Breast epithelium (tissue), 4 donors: ENCODE measurements around the gene COPS2. TPM values are rescaled to one million over a fixed set of nuclear protein-coding genes. Genes with fewer than 3 reads are reported as not detected.

Source experiments
- DNase-seq, 2 donors: peaks; one replicate each; pipeline ENCODE4 v3.0.0-alpha.2; 2019; ENCODE audit warnings: low spot score in 2 of 2
- H3K27ac ChIP-seq, 2 donors: fragments of 200-600 bp; sonication (generic) in 1 of 2; one replicate each; pipeline ENCODE4 v1.5.1; 2016 to 2019; ENCODE audit warnings: mild to moderate bottlenecking in 1 of 2
- H3K27me3 ChIP-seq, 2 donors: fragments of 200-600 bp; sonication (generic) in 1 of 2; one replicate each; pipeline versions ENCODE4 v1.5.1 to v1.6.0; 2017 to 2019; ENCODE audit warnings: control low read depth in 1 of 2, mild to moderate bottlenecking in 1 of 2
- H3K36me3 ChIP-seq: fragments of 200-600 bp; one replicate; pipeline ENCODE4 v1.5.1; 2019
- H3K4me1 ChIP-seq, 2 donors: fragments of 200-600 bp; sonication (generic); one replicate each; pipeline ENCODE4 v1.5.1; 2016 to 2019; ENCODE audit warnings: control low read depth in 1 of 2
- H3K4me3 ChIP-seq, 3 donors: fragments of 200-600 bp; sonication (generic); 1 replicate in 2 of 3; 2 replicates in 1 of 3; pipeline ENCODE4 v1.5.1; 2016 to 2019; ENCODE audit warnings: mild to moderate bottlenecking in 3 of 3, moderate library complexity in 2 of 3
- H3K9me3 ChIP-seq, 2 donors: fragments of 200-600 bp; sonication (generic) in 1 of 2; one replicate each; pipeline ENCODE4 v1.5.1; 2016 to 2019; ENCODE audit warnings: control low read depth in 1 of 2
- CTCF ChIP-seq, 3 donors: fragments of 450-650 bp; IDR thresholded peaks; one replicate each; pipeline ENCODE4 v1.5.1; 2016 to 2017; ENCODE audit warnings: antibody characterized with exemption in 3 of 3, mild to moderate bottlenecking in 3 of 3, moderate library complexity in 3 of 3
- POLR2A ChIP-seq: fragments of 450-650 bp; IDR thresholded peaks from one replicate; pipeline ENCODE4 v1.6.1; 2016; ENCODE audit warnings: antibody characterized with exemption, mild to moderate bottlenecking, moderate library complexity
- POLR2AphosphoS5 ChIP-seq, 3 donors: sonication (generic); formaldehyde crosslinking; IDR thresholded peaks; one replicate each; pipeline ENCODE4 v1.6.1; 2017; ENCODE audit warnings: antibody characterized with exemption in 3 of 3
- intact Hi-C: fragments of 100-400 bp; cut with DNase I; formaldehyde crosslinking; loops from one replicate; pipeline ENCODE4 v1.15.1; 2023; ENCODE audit warnings: low total_unique reads
- total RNA-seq, 3 donors: library from RNA; depleted of rRNA; stranded (reverse); fragments of >200 nt; gene quantifications; one replicate each; pipeline ENCODE4 v1.1.0, GENCODE V29; 2016

The COPS2 gene
- total RNA-seq, 3 donors from 2014 or later, result 59.3 to 96.8 (median 75.5) TPM

GRCh38 chr15:49169880-49170597 is 14.6 kb upstream of the COPS2 start, which contains the start of gene GALK2:
GALK2 (plus strand) TSS chr15:49170247; CDS start chr15:49170323, 76 bp downstream.
- peak in 2 of 3 donors; percentile 50 to 78 for TF ChIP-seq POLR2AphosphoS5 (IDR thresholded peaks at IDR 0.05)
- no peak for TF ChIP-seq POLR2A
- intact Hi-C loops, result no loop called here
- no peaks in the 10 kb centered on the region for H3K9me3 ChIP-seq
- no peaks in the 10 kb centered on the region for H3K4me1 ChIP-seq
- H3K27ac ChIP-seq, result peak within 1 kb of the TSS; percentile 90 to 93
- H3K4me3 ChIP-seq, result peak within 1 kb of the TSS; percentile 60 to 75 (median 73)
- H3K36me3 ChIP-seq, result no peaks in the 10 kb centered on the region
- peak; percentile 80 for DNase-seq
- no peaks in the 10 kb centered on the region for H3K27me3 ChIP-seq

GRCh38 chr15:49168016-49168415 is 12.6 kb upstream of the COPS2 start:
- Histone ChIP-seq H3K27me3 (no peaks in the 10 kb centered on the region), H3K9me3 (no peaks in the 10 kb centered on the region), H3K4me1 (no peaks in the 10 kb centered on the region), H3K4me3 (no peak overlapping the region), H3K36me3 (no peaks in the 10 kb centered on the region), H3K27ac (no peak overlapping the region)
- no peak for DNase-seq
- no peak for TF ChIP-seq POLR2AphosphoS5 (IDR thresholded peaks at IDR 0.05)
- no peak for TF ChIP-seq CTCF (IDR thresholded peaks at IDR 0.05)
- TF ChIP-seq POLR2A, result no peak
- intact Hi-C loops, result no loop called here

- no peak for DNase-seq
- no peaks in the 10 kb centered on the region for H3K9me3 ChIP-seq
- H3K4me3 ChIP-seq, result no peak overlapping the region
- TF ChIP-seq CTCF (IDR thresholded peaks at IDR 0.05), result no peak
- H3K4me1 ChIP-seq, result no peaks in the 10 kb centered on the region
- intact Hi-C loops, result no loop called here
- no peak overlapping the region for H3K27ac ChIP-seq
- H3K27me3 ChIP-seq, result no peaks in the 10 kb centered on the region
- no peaks in the 10 kb centered on the region for H3K36me3 ChIP-seq
Observed at GRCh38 chr15:49164865-49165264, 9.5 kb upstream of the COPS2 start.

GRCh38 chr15:49163678-49164077 is 8.3 kb upstream of the COPS2 start:
- no peaks in the 10 kb centered on the region for H3K4me1 ChIP-seq
- TF ChIP-seq POLR2A, result no peak
- no peak for TF ChIP-seq POLR2AphosphoS5 (IDR thresholded peaks at IDR 0.05)
- no peak for TF ChIP-seq CTCF (IDR thresholded peaks at IDR 0.05)
- no peaks in the 10 kb centered on the region for H3K9me3 ChIP-seq
- H3K27ac ChIP-seq, result no peak overlapping the region
- H3K4me3 ChIP-seq, result no peak overlapping the region
- intact Hi-C loops, result no loop called here
- H3K36me3 ChIP-seq, result no peaks in the 10 kb centered on the region
- H3K27me3 ChIP-seq, result no peaks in the 10 kb centered on the region
- no peak for DNase-seq

- DNase-seq, result no peak
- peaks cover 0 to 7% of the 10 kb centered on the region in 2 donors for H3K4me1 ChIP-seq
- H3K4me3 ChIP-seq, result peak overlapping the region; percentile 95 to 100 (median 99)
- H3K27me3 ChIP-seq, result no peaks in the 10 kb centered on the region
- intact Hi-C loops, result loop anchor here (10.0 kb wide), 1 partner anchor 959 kb away; the partner anchor contains the start of gene ATP8B4
- peak overlapping the region; percentile 93 to 97 for H3K27ac ChIP-seq
- H3K9me3 ChIP-seq, result no peaks in the 10 kb centered on the region
- TF ChIP-seq CTCF (IDR thresholded peaks at IDR 0.05), result no peak
- no peak for TF ChIP-seq POLR2A
- no peak for TF ChIP-seq POLR2AphosphoS5 (IDR thresholded peaks at IDR 0.05)
- no peaks in the 10 kb centered on the region for H3K36me3 ChIP-seq
Observed at GRCh38 chr15:49155834-49156627, 632 bp upstream of the COPS2 start.
